ENCODE data around the gene LRP2.

Gene LRP2

DNA sequence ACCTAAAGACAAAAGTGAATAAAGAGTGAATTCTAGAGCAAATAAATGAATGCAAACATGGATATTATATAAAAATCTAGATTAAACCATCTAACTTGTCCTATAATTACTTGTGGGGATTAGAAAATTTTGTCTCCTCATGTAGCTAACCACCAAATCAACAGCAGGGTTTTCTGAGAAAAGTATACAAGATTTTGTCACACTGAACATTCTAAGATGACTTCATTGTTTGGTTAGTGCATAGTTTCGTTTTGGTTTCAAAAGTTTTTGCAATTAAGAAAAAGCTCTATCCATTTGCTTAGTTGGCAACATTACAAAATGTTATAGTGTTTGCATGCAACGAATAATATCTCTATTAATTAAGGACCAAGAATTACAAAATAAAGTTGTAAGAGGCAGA, 125.0 kb downstream of the LRP2 start:
- Histone ChIP-seq H3K27ac (no peak overlapping the region), H3K36me3 (replicated peaks) (no peaks in the 10 kb centered on the region), H3K27me3 (replicated peaks) (no peaks in the 10 kb centered on the region), H3K4me3 (ENCODE audit: low read depth, low read length) (no peak overlapping the region)
- TF ChIP-seq, protein P1, sequence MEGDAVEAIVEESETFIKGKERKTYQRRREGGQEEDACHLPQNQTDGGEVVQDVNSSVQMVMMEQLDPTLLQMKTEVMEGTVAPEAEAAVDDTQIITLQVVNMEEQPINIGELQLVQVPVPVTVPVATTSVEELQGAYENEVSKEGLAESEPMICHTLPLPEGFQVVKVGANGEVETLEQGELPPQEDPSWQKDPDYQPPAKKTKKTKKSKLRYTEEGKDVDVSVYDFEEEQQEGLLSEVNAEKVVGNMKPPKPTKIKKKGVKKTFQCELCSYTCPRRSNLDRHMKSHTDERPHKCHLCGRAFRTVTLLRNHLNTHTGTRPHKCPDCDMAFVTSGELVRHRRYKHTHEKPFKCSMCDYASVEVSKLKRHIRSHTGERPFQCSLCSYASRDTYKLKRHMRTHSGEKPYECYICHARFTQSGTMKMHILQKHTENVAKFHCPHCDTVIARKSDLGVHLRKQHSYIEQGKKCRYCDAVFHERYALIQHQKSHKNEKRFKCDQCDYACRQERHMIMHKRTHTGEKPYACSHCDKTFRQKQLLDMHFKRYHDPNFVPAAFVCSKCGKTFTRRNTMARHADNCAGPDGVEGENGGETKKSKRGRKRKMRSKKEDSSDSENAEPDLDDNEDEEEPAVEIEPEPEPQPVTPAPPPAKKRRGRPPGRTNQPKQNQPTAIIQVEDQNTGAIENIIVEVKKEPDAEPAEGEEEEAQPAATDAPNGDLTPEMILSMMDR (IDR thresholded peaks at IDR 0.05; ENCODE audit: low read depth, low read length, missing control alignments): no peak
- no peak for DNase-seq
- in situ Hi-C loops (cut with HindIII; ENCODE audit: low pct_ligation_motif_present, low sequenced_read_pairs): no loop called here

DNA sequence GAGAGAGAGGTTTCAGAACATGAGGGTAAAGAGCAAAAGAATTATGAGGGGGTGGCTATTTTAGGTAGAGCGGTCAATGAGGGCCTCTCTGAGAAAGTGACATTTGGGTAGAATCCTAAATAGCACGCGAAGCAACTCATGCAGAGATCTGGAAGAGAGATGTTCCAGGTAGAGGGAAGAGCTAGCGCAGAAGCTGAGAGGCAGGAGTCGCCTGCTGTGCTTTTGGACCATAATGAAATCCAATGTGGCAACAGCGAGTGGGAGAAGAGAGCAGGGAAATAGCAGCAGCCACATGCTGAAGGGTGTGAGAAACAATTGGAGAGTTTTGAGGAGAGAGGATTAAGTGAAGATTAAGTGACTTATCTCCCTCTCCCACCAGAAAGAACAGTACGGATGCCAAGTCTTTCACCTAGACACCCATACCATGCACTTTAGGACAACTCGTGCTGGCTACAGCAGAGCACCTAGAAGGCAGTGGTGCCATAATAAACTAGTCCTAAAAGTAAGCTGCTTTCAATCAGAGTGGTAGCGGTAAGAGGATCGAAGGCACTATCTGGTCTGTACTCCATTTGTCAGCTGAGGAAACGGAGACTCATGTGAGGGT, 129.7 kb downstream of the LRP2 start:
- Histone ChIP-seq H3K27ac (no peak overlapping the region), H3K4me3 (ENCODE audit: low read depth, low read length) (no peak overlapping the region), H3K36me3 (replicated peaks) (no peaks in the 10 kb centered on the region), H3K27me3 (replicated peaks) (no peaks in the 10 kb centered on the region)
- DNase-seq: no peak
- in situ Hi-C loops (cut with HindIII; ENCODE audit: low pct_ligation_motif_present, low sequenced_read_pairs): no loop called here
- TF ChIP-seq, protein P1 (IDR thresholded peaks at IDR 0.05; ENCODE audit: low read depth, low read length, missing control alignments): no peak

DNA sequence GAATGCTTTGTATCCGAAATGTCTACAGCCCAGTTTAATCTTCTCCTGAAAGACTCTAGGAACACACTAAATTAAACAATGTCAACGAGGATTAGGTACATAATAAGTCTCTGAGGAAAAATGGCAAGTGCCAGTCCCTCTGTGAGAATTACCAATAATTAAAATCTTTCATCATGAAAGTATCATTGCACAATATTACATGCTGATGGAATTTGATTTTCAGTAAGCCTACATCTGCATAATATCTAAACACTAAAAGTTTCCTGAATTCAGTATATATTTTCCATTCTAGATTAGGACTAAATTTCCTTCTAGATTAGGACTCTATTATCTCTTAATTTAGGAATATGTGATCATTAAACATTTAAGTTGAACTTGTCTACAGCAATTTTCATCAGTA, 132.1 kb downstream of the LRP2 start:
- DNase-seq: no peak
- no peak overlapping the region for H3K27ac ChIP-seq
- no peak overlapping the region for H3K4me3 ChIP-seq (ENCODE audit: low read depth, low read length)
- in situ Hi-C loops (cut with HindIII; ENCODE audit: low pct_ligation_motif_present, low sequenced_read_pairs): no loop called here
- TF ChIP-seq, protein P1 (IDR thresholded peaks at IDR 0.05; ENCODE audit: low read depth, low read length, missing control alignments): no peak
- H3K36me3 ChIP-seq (replicated peaks): no peaks in the 10 kb centered on the region
- no peaks in the 10 kb centered on the region for H3K27me3 ChIP-seq (replicated peaks)

DNA sequence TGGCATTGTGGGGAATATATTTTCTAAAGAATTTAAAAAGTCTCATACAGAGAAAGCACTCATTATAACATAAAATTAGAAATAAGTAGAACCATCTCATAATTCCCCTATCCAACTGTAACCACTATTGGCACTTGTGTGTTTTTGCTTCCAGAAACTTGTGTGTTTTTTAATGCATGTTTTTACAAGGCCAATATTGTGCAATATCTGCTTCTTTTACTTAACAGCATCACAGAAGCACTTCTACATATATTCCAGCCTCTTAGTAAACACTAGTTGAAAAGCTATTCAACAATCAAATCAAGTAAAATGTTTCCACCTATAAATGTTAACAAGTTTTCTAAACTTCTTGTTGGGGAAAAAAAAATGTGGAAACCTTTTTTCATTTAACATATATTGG, 132.7 kb downstream of the LRP2 start:
- H3K27ac ChIP-seq: no peak overlapping the region
- in situ Hi-C loops (cut with HindIII; ENCODE audit: low pct_ligation_motif_present, low sequenced_read_pairs): no loop called here
- no peak for DNase-seq
- H3K4me3 ChIP-seq (ENCODE audit: low read depth, low read length): no peak overlapping the region
- H3K27me3 ChIP-seq (replicated peaks): no peaks in the 10 kb centered on the region
- H3K36me3 ChIP-seq (replicated peaks): no peaks in the 10 kb centered on the region
- TF ChIP-seq, protein P1 (IDR thresholded peaks at IDR 0.05; ENCODE audit: low read depth, low read length, missing control alignments): no peak

DNA sequence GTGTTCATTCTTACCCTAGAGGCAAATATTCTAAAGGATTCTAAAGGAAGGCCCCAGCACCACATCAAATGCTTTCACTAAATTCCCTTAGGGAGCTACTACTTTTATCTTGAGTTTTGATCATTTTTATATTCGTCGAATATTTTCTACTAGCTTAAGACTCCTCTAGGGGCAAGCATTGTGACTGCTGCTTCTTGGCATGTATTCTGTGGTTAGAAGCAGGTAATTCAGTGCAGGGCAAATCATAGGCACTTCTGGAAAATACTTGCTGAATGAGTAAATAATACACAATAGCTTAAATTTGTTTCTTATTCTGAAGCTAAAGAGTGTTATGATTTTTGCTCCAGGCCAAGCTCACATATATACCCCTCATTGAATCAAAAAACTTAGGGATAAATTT, 136.4 kb downstream of the LRP2 start:
- H3K27ac ChIP-seq: no peak overlapping the region
- DNase-seq: no peak
- in situ Hi-C loops (cut with HindIII; ENCODE audit: low pct_ligation_motif_present, low sequenced_read_pairs): no loop called here
- H3K27me3 ChIP-seq (replicated peaks): no peaks in the 10 kb centered on the region
- H3K36me3 ChIP-seq (replicated peaks): no peaks in the 10 kb centered on the region
- H3K4me3 ChIP-seq (ENCODE audit: low read depth, low read length): no peak overlapping the region
- TF ChIP-seq, protein P1 (IDR thresholded peaks at IDR 0.05; ENCODE audit: low read depth, low read length, missing control alignments): no peak

DNA sequence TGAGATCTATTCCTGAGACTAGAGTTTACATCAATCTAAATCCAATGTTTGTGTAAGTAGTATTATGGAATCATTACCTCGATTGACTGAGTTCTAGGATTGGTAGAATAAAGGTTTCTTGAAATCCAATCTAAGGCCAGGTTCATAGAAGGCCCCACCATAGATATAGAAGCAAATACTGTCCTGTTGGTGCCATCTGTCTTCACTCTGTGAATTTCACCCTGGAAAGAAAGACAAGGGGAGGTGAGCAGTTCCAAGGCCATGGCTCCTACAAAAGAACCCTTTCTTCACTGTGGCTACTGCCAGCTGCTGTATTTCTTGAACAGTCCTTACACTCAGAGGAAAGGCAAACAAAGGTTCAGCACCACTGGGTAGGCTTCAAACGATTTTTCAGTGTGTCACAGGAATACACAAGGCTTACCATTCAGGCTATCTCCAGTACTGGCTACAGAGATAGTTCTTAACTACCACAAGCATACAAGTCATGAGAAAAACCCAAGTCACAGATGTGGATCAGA, 137.0 kb downstream of the LRP2 start:
- Histone ChIP-seq H3K27me3 (replicated peaks) (no peaks in the 10 kb centered on the region), H3K4me3 (ENCODE audit: low read depth, low read length) (no peak overlapping the region), H3K27ac (no peak overlapping the region), H3K36me3 (replicated peaks) (no peaks in the 10 kb centered on the region)
- DNase-seq: no peak
- in situ Hi-C loops (cut with HindIII; ENCODE audit: low pct_ligation_motif_present, low sequenced_read_pairs): no loop called here
- TF ChIP-seq, protein P1 (IDR thresholded peaks at IDR 0.05; ENCODE audit: low read depth, low read length, missing control alignments): no peak
